Measurements from ENCODE around the gene FYB2.
"Not testable (repeated sequence)": the region's sequence is repeated elsewhere in the genome, so short reads cannot be mapped to it uniquely, and the experiment has no call there.

Gene FYB2

DNA sequence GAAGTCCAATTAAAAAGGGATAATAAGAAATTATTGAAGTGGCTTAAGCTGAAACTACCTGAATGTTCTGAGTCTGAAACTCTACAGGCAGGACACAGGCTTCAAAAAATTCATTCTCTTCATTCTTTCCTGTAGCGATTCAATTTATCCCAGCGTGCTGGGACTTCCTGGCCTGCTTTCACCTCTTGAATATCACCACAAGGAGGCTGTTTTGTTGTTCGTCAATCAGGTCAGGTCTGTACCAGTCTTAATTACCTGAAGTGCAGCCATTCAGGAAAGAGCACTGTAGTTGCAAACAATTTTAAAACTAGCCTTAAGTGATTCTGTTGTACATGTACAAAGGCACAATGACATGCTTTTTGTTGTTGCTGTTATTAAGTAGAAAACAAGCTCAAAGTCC, 38.4 kb downstream of the FYB2 start:
- Histone ChIP-seq H3K9me3 (replicated peaks; ENCODE audit: insufficient read depth, low read length) (no peaks in the 10 kb centered on the region), H3K79me2 (ENCODE audit: low read length) (no peaks in the 10 kb centered on the region), H3K36me3 (replicated peaks; ENCODE audit: insufficient read depth, low read length) (no peaks in the 10 kb centered on the region), H3K4me3 (ENCODE audit: low read length) (no peak overlapping the region), H3K27ac (ENCODE audit: low read length) (no peak overlapping the region), H3K4me2 (ENCODE audit: low read depth, low read length) (no peak overlapping the region), H3K27me3 (replicated peaks; ENCODE audit: insufficient read depth, low read length) (no peaks in the 10 kb centered on the region), H3F3A (ENCODE audit: insufficient read depth, low read length) (no peaks in the 10 kb centered on the region), H4K20me1 (ENCODE audit: insufficient read depth, low read length) (no peaks in the 10 kb centered on the region), H3K4me1 (ENCODE audit: low read length) (no peaks in the 10 kb centered on the region), H3K9me2 (replicated peaks; ENCODE audit: insufficient read depth, low read length) (no peaks in the 10 kb centered on the region), H3K9ac (ENCODE audit: low read length) (no peak overlapping the region), H2AFZ (ENCODE audit: low read length) (no peak overlapping the region)
- TF ChIP-seq EZH2 (optimal IDR thresholded peaks at IDR 0.05; ENCODE audit: low read depth, low read length) (no peak), EZH2phosphoT487 (IDR thresholded peaks at IDR 0.05; ENCODE audit: low read length) (no peak), CTCF (IDR thresholded peaks at IDR 0.05; ENCODE audit: low read length) (no peak)
- DNase-seq, result no peak

DNA sequence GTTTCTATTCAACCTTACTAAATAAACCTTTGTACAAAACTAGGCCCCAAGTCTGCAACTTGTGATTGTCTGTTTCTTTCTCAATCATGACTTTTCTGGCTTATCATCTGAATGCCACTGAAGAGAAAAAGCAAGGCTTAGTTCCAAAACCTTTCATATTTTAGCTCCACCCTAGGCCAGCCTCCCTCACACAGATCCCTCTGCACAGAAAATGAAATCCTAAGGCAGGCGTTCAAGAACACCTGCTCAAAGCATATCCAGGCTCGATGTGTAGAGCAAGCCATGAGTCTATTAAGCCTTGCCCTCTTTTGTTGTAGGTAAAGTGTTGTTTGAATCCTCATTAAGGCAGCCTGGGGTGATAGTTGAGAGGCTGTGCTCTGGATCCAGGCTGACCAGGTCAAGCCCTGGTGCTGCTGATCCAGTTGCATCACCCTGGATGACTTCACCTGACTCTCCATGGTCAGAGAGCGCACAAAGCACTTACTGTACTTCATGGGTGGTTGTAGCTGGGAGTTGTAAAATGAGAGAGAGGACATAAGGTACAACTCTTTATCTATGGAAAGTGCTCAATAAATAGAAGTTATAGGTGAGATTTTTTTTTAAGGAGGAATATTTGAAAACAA, 39.0 kb downstream of the FYB2 start:
- TF ChIP-seq EZH2phosphoT487 (IDR thresholded peaks at IDR 0.05; ENCODE audit: low read length) (no peak), CTCF (IDR thresholded peaks at IDR 0.05; ENCODE audit: low read length) (no peak), EZH2 (optimal IDR thresholded peaks at IDR 0.05; ENCODE audit: low read depth, low read length) (no peak)
- H3K36me3 ChIP-seq (replicated peaks; ENCODE audit: insufficient read depth, low read length), result no peaks in the 10 kb centered on the region
- DNase-seq, result no peak
- H3K27me3 ChIP-seq (replicated peaks; ENCODE audit: insufficient read depth, low read length), result no peaks in the 10 kb centered on the region
- H3F3A ChIP-seq (ENCODE audit: insufficient read depth, low read length), result no peaks in the 10 kb centered on the region
- H3K4me3 ChIP-seq (ENCODE audit: low read length), result no peak overlapping the region
- H3K4me2 ChIP-seq (ENCODE audit: low read depth, low read length), result no peak overlapping the region
- H3K9ac ChIP-seq (ENCODE audit: low read length), result no peak overlapping the region
- H4K20me1 ChIP-seq (ENCODE audit: insufficient read depth, low read length), result no peaks in the 10 kb centered on the region
- no peaks in the 10 kb centered on the region for H3K4me1 ChIP-seq (ENCODE audit: low read length)
- H3K27ac ChIP-seq (ENCODE audit: low read length), result no peak overlapping the region
- no peaks in the 10 kb centered on the region for H3K9me2 ChIP-seq (replicated peaks; ENCODE audit: insufficient read depth, low read length)
- H3K9me3 ChIP-seq (replicated peaks; ENCODE audit: insufficient read depth, low read length), result no peaks in the 10 kb centered on the region
- H3K79me2 ChIP-seq (ENCODE audit: low read length), result no peaks in the 10 kb centered on the region
- H2AFZ ChIP-seq (ENCODE audit: low read length), result no peak overlapping the region

- Histone ChIP-seq H3K4me3 (ENCODE audit: low read length) (no peak overlapping the region), H3K9me2 (replicated peaks; ENCODE audit: insufficient read depth, low read length) (no peaks in the 10 kb centered on the region)
These were observed 41.2 kb downstream of the FYB2 start for GRCh38 chr1:56777972-56778371.

GRCh38 chr1:56774732-56775131, 44.5 kb downstream of the FYB2 start:
- H3K4me3 ChIP-seq (ENCODE audit: low read length); H3K79me2 ChIP-seq (ENCODE audit: low read length); H3K27ac ChIP-seq (ENCODE audit: low read length); H3K4me2 ChIP-seq (ENCODE audit: low read depth, low read length); H3K9ac ChIP-seq (ENCODE audit: low read length); H3F3A ChIP-seq (ENCODE audit: insufficient read depth, low read length); H3K4me1 ChIP-seq (ENCODE audit: low read length); H3K36me3 ChIP-seq (replicated peaks; ENCODE audit: insufficient read depth, low read length); H3K9me3 ChIP-seq (replicated peaks; ENCODE audit: insufficient read depth, low read length); DNase-seq; H2AFZ ChIP-seq (ENCODE audit: low read length); H3K27me3 ChIP-seq (replicated peaks; ENCODE audit: insufficient read depth, low read length); H4K20me1 ChIP-seq (ENCODE audit: insufficient read depth, low read length); H3K9me2 ChIP-seq (replicated peaks; ENCODE audit: insufficient read depth, low read length): not testable (repeated sequence)

More at GRCh38 chr1:56777972-56778371, 41.2 kb downstream of the FYB2 start:
- no peaks in the 10 kb centered on the region for H3K79me2 ChIP-seq (ENCODE audit: low read length)
- TF ChIP-seq EZH2 (optimal IDR thresholded peaks at IDR 0.05; ENCODE audit: low read depth, low read length), result no peak
- TF ChIP-seq CTCF (IDR thresholded peaks at IDR 0.05; ENCODE audit: low read length), result no peak
- TF ChIP-seq EZH2phosphoT487 (IDR thresholded peaks at IDR 0.05; ENCODE audit: low read length), result no peak
- H3K9ac ChIP-seq (ENCODE audit: low read length), result no peak overlapping the region
- no peak for DNase-seq
- H2AFZ ChIP-seq (ENCODE audit: low read length), result no peak overlapping the region
- no peak overlapping the region for H3K27ac ChIP-seq (ENCODE audit: low read length)
- H3K9me3 ChIP-seq (replicated peaks; ENCODE audit: insufficient read depth, low read length), result no peaks in the 10 kb centered on the region
- H3K4me1 ChIP-seq (ENCODE audit: low read length), result no peaks in the 10 kb centered on the region
- no peaks in the 10 kb centered on the region for H4K20me1 ChIP-seq (ENCODE audit: insufficient read depth, low read length)
- H3F3A ChIP-seq (ENCODE audit: insufficient read depth, low read length), result no peaks in the 10 kb centered on the region
- H3K27me3 ChIP-seq (replicated peaks; ENCODE audit: insufficient read depth, low read length), result no peaks in the 10 kb centered on the region
- H3K36me3 ChIP-seq (replicated peaks; ENCODE audit: insufficient read depth, low read length), result no peaks in the 10 kb centered on the region
- no peak overlapping the region for H3K4me2 ChIP-seq (ENCODE audit: low read depth, low read length)

All from MM.1S (cell line).